ENCODE results near the gene KRT82.
"Not testable (repeated sequence)": the region's sequence is repeated elsewhere in the genome, so short reads cannot be mapped to it uniquely, and the experiment has no call there.

Gene KRT82

DNA sequence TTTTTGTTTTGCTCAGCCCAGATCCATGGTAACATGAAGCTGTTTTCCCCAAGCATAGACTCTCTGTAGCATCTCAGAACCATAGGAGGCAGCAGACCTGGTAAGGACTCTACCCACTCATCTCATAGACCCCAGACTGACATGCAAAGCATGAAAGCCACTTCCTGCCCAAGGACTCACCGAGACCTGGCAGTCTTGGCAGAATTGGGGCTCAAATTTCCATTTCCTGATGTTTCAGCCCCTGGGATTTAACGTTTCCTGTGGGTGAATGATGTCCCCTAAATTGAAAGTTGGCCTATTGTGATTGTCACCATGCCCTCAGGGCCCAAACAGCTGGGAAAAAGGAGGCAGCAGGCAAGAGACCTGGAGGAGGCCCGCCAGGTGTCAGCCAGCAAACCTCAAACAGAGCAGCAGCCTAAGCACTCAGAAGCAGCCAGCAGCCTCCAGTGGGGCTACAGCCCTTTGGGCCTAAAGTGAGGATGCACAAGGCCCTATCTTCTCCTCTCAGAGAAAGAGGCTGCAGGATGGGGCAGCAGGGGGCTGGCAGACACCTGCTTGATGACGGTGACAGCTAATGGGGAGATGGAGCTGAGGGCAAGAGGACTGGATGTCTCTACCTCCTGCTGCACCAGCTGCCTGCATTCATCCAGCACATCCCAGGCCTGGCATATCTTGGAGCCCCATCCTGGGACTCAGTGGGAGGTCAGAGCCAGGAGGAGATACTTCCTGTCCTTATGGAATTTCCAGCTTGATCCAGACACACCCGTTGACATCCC, 47.4 kb downstream of the KRT82 start:
- no peak for DNase-seq

DNA sequence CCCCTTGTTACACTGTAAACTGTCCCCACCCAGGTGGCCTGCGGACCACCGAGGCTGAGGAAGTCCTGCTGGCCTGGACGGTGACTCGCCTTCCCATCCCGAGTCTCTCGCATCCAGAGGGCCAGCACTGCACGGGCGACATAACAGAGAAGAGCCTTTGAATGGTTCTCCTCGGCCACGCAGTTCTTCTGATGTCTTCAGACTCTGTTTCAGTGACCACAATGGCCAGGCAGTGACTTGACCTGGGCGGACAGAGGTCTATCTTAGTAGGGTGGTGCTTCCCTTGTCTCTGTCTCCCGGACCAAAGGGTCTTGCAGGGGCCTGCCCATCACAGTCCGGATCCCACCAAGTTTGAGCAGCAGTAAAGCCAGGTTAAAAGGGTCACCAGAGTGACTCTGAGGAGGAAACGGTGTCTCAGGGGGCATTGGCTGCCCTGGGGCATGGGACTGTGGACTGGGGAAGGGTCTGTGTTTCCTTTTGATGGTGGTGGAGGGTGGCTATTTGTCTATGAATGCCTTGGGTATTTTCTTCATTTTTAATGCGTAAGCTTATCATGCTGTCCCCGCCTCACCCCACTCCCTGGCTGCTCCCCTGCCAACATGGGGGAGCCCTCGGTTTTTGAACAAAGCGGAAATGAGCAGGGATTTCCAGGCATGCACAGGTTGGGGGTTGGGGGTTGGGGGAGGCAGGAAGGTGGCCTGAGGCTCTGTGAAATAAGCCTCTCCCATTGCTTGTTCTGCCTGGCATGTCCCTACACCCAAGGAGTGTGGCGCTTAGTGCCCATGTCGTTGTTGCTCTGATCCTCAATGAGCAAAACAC, 49.2 kb downstream of the KRT82 start:
- DNase-seq, result no peak

DNA sequence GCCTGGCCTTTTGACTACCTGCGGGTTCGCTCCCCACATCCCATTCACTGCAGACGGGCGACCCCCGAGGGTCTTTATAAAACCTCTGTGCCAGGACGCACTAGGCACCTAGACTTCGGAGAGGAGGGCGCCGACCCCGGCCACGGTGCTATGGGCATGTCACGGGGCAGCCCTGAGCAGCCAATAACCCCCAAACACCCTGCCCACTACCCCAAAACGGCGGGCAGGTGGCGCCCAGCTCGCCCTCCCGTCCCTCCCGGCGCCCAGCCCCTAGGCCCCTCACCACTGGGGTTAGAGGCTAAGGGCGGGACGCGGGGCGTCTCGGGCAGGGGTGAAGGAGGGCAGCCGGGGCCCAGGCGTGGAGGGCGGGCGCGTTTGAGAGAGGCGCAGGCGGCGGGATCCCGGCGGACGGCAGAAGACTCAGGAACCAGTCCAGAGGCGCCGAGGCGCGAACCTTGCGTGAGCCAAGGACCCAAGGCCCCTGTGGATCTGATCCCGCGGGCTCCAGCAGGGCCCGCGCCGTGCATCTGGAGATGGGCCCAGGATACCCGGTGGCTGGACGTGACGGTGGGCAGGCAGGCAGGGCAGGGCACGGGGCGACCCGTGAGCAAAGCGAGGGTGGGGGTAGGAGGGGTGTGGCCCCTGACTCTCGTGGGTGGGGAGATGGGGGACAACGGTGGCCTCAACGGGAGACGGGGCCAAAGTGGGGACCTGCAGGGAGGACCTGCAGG, 49.9 kb downstream of the KRT82 start:
- DNase-seq, result no peak

DNA sequence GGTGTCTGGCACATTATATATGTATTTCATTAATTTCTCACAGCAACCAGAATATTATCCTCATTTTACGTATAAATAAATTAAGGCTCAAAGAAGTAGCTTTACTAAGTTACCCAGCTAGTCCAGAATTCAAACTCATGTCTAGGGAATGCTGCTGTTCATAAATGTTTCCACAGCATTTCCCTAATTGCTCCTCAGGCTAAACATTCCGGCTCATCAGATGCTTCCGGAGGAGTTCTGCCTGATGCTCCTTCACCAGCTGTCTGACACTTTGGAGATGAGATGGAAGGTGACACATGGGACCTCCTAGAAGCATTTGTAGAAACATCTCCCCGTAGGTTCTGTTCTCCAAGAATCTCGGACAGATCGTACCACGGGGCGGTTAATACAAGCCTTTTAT, 51.0 kb downstream of the KRT82 start:
- DNase-seq, result no peak

DNA sequence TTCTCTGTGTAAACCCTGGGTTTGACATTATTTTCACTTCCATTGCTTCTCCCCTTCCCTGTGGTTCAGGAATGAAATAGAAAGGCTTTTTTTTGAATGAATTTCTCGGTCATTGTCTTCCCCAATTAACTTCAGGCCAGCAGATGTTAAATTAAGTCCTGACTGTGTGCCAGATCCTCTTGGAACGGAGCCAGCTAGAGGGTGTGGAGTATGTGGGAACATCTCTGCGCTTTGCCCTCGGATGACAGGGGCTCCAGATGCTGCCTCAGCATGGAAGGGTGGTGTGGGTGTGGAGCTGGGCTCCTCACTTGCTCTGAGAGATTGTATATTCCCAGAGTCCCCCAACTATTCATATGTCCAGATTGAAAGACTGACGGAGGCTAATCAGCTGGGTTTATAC, 51.9 kb downstream of the KRT82 start:
- DNase-seq, result no peak

DNA sequence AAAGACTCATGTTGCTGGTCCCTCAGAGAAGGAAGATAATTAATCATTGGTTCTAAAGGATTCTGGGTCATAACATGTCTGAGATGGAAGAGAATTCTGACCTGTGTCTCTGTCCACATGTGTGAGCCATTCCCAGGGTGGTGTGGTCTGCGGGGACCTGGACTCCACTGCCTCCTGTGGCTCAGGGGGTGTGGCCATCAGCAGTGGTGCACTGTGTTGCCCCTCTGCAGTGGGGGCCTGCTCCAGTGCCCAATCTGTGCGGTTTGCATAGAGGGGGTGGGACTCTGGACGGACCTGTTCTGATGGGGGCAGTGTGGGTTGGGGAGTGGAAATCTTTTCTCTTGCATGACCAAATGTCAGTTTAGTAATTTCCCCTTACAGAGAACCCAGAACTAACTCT, 52.4 kb downstream of the KRT82 start:
- DNase-seq, result no peak

DNA sequence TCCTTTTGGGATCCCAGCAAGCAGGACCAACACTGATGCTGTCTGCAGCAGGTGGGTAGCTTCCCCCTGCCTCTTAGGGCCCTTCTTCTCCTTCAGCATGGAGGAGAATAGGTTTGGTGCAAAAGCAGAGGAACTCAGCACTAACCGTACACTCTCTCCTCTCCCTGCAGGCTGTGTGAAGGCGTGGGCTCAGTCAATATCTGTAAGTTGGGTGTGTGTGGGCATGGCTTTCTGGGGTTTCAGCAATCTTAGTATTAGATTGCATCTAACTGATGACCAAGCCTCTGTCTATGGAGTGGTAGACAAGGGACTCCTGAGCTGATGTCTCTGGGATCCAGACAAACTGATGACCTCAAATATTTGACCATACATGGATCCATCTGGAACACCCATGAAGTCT, 53.2 kb downstream of the KRT82 start:
- no peak for DNase-seq

DNA sequence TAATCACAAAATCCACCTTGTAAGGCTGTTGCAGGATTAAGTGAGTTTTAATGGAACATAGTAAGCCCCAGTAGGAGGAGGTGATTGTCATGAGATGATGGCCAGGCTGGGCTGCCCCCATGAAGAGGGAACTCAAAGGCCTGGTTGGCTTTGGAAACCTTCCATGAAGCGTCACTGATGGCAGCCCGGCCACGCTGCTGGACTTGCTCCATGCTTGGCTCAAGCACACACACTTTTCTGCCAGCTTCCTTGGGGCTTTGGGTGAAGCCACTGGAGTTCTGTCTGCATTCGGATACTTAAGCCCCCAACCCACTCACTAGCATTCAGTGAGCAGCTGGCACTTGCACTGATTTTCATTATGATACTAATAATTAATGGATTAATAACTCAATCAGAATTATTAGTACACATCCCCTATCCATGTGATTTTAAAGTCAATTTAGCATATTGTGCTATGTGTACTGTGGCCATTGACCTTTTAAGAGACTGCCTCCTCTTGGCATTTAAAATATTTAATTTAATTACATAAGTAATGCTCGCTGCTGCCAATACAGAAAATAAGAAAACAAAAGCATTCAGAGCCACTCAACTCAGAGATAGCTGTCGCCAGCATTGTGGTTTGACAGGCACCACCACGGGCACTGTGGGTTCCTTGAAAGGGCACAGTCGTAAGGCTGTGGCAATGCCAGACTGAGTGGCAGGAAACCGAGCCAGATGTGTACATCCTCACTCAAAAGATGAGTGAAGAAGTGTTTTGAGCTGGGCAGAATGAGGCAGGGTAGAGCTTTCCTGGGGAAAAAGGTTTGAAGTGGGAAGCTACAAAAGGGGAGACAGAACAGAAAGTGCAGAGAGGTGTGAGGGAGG, 54.7 kb downstream of the KRT82 start:
- DNase-seq, result no peak

DNA sequence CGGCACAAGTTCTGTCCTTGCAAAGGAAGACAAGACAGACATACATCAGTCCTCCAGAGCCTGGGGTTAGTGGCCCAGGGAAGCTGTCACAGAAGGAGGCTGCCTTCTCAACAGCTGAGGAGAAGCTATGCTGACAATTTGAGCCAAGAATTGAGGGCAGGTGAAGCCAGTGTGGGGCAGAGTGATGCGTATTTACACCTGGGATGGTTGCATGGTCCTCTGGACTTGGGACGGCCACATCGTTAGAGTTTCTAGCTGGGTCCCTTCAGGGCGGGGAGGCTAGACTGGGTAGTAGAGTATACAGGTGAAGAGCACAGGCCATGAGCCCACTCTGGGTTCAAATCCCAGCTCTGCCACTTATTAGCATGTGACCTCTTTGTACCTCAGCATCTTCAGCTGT, 55.3 kb downstream of the KRT82 start:
- no peak for DNase-seq

DNA sequence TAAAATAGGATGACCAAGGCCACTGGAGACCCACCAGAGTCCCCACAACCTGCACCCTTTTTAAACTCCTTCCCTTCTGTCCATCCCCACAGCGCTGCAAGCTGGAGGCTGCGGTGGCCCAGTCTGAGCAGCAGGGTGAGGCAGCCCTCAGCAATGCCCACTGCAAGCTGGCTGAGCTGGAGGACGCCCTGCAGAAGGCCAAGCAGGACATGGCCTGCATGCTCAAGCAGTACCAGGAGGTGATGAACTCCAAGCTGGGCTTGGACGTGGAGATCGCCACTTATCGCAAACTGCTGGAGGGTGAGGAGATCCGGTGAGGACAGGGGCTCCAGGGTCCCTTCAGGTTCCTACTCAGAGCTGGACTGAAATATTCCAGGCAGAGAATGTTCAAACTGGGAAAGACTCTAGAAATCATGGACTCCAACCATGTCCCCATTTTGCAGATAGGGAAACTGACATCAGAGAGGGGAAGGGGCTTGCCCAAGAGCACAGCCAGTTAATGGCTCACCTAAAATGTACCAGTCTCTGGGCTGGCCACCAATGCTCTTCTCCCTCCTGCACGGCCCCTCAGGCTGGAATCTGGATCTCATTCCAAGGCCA, 56.0 kb downstream of the KRT82 start:
- no peak for DNase-seq

DNA sequence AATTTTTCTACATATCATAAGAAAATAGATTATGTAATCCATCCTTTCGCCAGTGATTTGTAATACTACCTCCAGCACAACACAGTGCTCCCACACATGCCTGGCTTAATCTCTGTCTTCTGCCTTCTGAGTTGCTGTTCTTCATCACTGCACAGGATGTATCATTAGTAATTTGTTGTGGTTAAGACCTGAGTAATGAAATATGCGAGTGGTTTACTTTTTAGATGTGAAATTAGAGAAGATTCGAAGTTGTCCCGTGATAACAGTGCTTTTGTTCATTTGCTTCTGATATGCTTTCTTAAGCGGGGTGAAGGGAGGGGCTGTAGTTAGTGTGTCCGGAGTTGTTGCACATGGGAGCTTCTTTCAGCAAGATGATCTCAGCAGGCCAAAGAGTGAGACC, 56.9 kb downstream of the KRT82 start:
- DNase-seq, result no peak

DNA sequence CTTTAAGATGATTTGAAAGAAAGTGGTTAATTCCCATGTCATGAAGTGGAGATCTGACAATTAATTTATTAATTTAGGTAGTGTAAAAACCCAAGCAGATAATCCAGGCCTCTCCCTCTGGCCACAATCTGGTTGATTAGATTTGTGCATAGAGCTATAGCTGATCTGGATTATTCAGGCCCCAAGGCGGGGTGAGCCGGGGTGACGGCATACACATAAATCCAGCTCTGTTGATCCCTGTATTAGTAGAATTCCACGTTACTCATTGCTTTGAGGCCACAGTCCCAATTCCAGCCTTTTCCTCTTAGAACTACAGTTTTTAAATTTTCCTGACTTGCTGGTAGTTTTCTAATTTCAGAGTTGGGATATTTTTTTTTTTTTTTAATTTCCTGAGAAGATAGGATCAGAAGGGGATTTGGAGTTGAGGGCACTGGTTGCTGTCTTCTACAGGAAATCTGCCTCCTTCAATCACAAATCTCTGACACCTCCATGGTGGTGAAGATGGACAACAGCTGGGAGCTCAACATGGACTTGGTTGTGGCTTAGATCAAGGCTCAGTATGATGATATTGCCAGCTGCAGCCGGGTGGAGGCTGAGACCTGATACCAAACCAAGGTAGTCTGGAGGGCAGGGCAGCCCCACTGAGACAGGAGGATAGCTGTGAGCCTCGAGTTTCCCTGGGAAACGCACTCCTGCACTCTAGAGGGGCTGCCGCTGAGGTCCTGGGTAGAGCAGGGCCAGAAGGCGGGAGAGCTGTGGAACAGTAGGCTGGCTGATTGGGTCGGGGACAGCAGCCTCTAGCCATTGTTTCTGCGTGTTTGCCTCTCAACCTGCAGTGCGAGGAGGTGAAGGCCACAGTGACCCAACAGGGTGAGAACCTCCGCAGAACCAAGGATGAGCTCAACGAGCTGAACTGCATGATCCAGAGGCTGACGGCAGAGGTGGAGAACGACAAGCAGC, 58.3 kb downstream of the KRT82 start:
- DNase-seq, result no peak

DNA sequence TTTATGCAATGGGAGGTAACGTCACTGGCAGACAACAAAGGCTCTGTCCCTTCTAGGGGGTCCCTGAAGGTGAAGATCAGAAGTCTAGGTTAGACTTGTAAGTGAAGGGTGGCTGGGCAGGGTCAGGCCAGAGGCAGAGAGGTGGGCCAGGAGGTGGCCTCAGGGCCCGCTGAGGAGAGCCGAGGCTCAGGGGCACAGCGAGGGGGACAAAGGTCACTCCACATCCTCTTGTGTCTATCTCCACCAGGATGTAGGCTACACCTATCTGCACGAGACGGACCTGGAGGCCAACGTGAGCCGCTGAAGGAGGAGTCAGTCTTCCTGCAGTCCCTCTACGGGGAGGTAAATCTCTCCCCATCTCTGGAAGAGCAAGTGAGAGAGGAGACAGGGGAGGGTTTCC, 59.1 kb downstream of the KRT82 start:
- DNase-seq, result no peak

DNA sequence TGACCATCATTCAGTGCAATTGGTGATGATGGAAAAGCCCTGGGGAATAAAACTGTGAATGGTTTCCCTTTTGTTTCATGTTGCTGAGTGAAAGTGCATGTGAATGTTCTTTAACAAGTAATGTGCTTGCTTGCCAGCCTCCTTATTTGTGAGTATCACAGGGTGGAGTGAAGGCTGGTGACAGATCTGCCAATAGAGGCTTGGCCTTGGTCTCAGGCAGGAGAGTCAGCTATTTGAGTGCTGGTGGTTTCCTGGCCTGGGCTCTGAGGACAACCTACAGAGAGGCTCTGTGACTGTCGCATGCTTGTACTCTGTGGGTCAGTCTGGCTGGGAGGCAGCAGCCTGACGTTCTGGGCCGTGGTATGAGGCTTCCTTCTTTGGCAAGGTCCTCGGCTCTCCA, 59.5 kb downstream of the KRT82 start:
- no peak for DNase-seq

DNA sequence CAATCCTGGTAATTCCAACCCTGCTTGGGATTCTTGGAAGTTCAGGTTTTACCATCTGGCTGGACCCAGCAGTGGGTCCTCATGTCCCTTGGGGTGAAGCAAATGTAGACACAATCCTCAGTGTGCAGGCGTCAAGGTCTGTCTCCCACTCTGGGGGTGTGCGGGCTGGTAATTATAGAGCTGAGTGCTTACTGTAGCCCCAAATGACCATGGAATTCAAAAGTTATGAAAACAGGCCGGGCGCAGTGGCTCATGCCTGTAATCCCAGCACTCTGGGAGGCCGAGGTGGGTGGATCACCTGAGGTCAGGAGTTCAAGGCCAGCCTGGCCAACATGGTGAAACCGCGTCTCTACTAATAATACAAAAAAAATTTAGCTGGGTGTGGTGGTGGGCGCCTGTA, 61.1 kb downstream of the KRT82 start:
- DNase-seq, result not testable (repeated sequence)

DNA sequence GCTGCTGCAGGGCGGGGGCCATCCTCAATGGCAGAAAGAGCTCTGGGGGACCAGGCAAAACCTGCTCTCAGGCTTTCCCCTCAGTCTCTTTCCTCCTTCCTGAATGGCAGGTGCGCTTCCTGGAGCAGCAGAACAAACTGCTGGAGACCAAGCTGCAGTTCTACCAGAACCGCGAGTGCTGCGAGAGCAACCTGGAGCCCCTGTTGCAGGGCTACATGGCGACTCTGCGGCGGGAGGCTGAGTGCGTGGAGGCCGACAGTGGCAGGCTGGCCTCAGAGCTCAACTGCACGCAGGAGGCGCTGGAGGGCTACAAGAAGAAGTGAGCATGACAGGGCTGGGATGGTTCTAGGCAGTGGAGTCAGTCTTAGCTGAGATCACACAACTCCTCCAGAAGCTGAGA, 62.0 kb downstream of the KRT82 start:
- DNase-seq, result no peak

Data from NCI-H2227 treated with DMSO at 0.1 percent for 48 hours (cell line).